Mesothelial cell of epicardium (in vitro differentiated cells): ENCODE data around the gene ATP6V1C2. TPM values are rescaled to one million over a fixed set of nuclear protein-coding genes. Genes with fewer than 3 reads are reported as not detected.

ENCODE experiments used
- DNase-seq, 2 experiments: peaks; one replicate each; pipeline ENCODE4 v3.0.0; 2021; ENCODE audit warnings: low spot score in 2 of 2; ENCODE audit not compliant: unreplicated experiment in 2 of 2
- H3K27ac Mint-ChIP-seq: 2 replicates; pipeline ENCODE4 v1.8.0; 2021; ENCODE audit warnings: mixed read lengths
- H3K27me3 Mint-ChIP-seq: 2 replicates; pipeline ENCODE4 v1.8.0; 2021; ENCODE audit warnings: low read depth, mixed read lengths
- H3K36me3 Mint-ChIP-seq: 2 replicates; pipeline ENCODE4 v1.8.0; 2021; ENCODE audit warnings: mixed read lengths
- H3K4me1 Mint-ChIP-seq: 2 replicates; pipeline ENCODE4 v1.8.0; 2021; ENCODE audit warnings: mixed read lengths
- H3K4me3 Mint-ChIP-seq: 2 replicates; pipeline ENCODE4 v1.8.0; 2021; ENCODE audit warnings: mild to moderate bottlenecking, moderate library complexity, mixed read lengths
- H3K9me3 Mint-ChIP-seq: 2 replicates; pipeline ENCODE4 v1.8.0; 2021; ENCODE audit warnings: mixed read lengths
- total RNA-seq: library from RNA; stranded (reverse); gene quantifications from 3 replicates; pipeline ENCODE4 v1.2.1, GENCODE V29; 2021
- TF ChIP-seq, protein P1 (sequence below): fragments of 200-600 bp; sonication (generic); IDR thresholded peaks from one replicate; pipeline ENCODE4 v1.5.0; 2021; ENCODE audit warnings: antibody characterized with exemption; ENCODE audit not compliant: unreplicated experiment

ATP6V1C2 gene
- total RNA-seq, 1 donor from 2014 or later: 0.09 TPM

DNA sequence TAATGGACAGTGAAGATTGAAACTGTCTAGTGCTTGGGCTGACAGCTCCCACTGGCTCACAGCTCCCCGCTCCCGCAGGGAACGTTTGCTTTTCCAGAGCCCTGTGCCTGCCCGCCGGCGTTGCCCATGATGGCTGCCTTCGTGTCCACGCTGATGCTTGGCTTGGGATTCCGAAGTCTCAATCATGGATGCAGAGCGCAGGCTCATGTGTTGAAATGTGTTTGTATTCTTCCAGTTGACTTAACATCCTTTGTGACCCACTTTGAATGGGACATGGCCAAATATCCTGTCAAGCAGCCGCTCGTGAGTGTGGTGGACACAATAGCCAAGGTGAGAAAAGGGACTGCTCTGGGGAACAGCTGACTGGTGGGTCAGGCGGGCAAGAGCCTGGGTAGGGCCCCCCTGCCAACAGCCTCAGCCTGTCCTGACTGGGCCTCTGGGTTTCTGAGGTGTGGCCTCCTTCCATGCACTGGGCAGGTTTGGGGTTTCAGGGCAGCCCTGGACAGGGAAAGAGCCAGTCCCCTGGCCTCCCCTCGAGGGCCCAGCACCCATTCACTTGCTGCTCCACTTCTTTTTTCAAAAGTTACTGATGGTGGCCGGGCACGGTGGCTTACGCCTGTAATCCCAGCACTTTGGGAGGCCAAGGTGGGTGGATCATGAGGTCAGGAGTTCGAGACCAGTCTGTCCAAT, 42.8 kb downstream of the ATP6V1C2 start:
- Mint-ChIP-seq H3K36me3 (no peaks in the 10 kb centered on the region), H3K27ac (no peak overlapping the region), H3K9me3 (no peaks in the 10 kb centered on the region), H3K4me1 (no peaks in the 10 kb centered on the region), H3K27me3 (no peaks in the 10 kb centered on the region), H3K4me3 (no peak overlapping the region)
- TF ChIP-seq, protein P1, sequence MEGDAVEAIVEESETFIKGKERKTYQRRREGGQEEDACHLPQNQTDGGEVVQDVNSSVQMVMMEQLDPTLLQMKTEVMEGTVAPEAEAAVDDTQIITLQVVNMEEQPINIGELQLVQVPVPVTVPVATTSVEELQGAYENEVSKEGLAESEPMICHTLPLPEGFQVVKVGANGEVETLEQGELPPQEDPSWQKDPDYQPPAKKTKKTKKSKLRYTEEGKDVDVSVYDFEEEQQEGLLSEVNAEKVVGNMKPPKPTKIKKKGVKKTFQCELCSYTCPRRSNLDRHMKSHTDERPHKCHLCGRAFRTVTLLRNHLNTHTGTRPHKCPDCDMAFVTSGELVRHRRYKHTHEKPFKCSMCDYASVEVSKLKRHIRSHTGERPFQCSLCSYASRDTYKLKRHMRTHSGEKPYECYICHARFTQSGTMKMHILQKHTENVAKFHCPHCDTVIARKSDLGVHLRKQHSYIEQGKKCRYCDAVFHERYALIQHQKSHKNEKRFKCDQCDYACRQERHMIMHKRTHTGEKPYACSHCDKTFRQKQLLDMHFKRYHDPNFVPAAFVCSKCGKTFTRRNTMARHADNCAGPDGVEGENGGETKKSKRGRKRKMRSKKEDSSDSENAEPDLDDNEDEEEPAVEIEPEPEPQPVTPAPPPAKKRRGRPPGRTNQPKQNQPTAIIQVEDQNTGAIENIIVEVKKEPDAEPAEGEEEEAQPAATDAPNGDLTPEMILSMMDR: no peak
- no peak for DNase-seq

DNA sequence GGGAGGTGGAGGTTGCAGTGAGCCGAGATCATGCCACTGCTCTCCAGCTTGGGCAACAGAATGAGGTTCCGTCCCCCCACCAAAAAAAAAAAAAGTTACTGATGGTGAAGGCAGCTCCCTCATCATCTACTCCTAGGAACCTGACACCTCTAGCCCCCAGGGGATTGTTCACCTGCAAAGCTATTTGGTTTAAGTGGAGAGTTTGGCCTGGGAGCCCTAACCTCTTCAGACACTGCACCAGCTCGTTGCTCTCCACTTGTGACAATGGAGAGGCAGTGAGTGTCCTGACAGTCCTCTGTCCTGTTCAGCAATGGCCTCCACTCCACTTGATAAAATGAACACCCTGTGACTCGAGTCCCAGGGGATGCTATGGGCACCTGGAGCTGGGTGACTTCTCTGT, 43.5 kb downstream of the ATP6V1C2 start:
- no peaks in the 10 kb centered on the region for H3K9me3 Mint-ChIP-seq
- TF ChIP-seq, protein P1: no peak
- DNase-seq: no peak
- no peaks in the 10 kb centered on the region for H3K36me3 Mint-ChIP-seq
- H3K27ac Mint-ChIP-seq: no peak overlapping the region
- H3K4me3 Mint-ChIP-seq: no peak overlapping the region
- no peaks in the 10 kb centered on the region for H3K4me1 Mint-ChIP-seq
- H3K27me3 Mint-ChIP-seq: no peaks in the 10 kb centered on the region

GRCh38 chr2:10765461-10765860, 44.0 kb downstream of the ATP6V1C2 start:
- Mint-ChIP-seq H3K9me3 (no peaks in the 10 kb centered on the region), H3K27me3 (no peaks in the 10 kb centered on the region), H3K27ac (no peak overlapping the region), H3K36me3 (no peaks in the 10 kb centered on the region), H3K4me3 (no peak overlapping the region), H3K4me1 (no peaks in the 10 kb centered on the region)
- TF ChIP-seq, protein P1: no peak
- DNase-seq: no peak

GRCh38 chr2:10765914-10766313, 44.5 kb downstream of the ATP6V1C2 start:
- H3K36me3 Mint-ChIP-seq: no peaks in the 10 kb centered on the region
- no peaks in the 10 kb centered on the region for H3K4me1 Mint-ChIP-seq
- no peaks in the 10 kb centered on the region for H3K9me3 Mint-ChIP-seq
- no peaks in the 10 kb centered on the region for H3K27me3 Mint-ChIP-seq
- no peak for DNase-seq
- no peak overlapping the region for H3K4me3 Mint-ChIP-seq
- TF ChIP-seq, protein P1: no peak
- no peak overlapping the region for H3K27ac Mint-ChIP-seq

DNA sequence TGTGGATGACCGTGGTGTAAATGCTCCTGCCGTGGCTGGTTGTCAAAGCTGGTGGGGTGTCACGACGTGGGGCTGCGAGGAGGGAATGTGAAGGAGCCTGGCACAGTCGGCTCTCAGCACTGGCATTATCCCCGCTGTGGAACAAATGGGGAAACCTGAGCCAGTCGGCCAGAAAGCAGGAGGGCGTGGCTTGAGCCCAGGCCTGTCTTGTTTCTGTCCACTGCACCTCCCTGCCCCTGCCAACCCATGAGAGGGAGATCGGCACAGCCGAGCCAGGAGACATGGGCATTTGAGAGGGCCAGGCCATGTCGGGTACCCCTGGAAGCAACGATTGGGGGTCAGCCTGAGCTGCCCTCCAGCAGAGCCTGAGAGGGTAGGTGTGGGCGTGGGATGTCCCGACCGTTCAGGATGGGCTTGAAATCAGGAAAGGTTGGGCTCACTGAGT, 46.7 kb downstream of the ATP6V1C2 start:
- Mint-ChIP-seq H3K36me3 (no peaks in the 10 kb centered on the region), H3K27me3 (no peaks in the 10 kb centered on the region), H3K4me3 (no peak overlapping the region), H3K4me1 (peaks cover 3% of the 10 kb centered on the region), H3K27ac (no peak overlapping the region), H3K9me3 (no peaks in the 10 kb centered on the region)
- TF ChIP-seq, protein P1: no peak
- DNase-seq: no peak
